Ovary (tissue), 9 donors: ENCODE measurements around the gene NRN1L. TPM values are rescaled to one million over a fixed set of nuclear protein-coding genes. Genes with fewer than 3 reads are reported as not detected.
"Not testable (repeated sequence)": the region's sequence is repeated elsewhere in the genome, so short reads cannot be mapped to it uniquely, and the experiment has no call there.

Experiments used
- DNase-seq, 5 donors: peaks; one replicate each; pipeline ENCODE4 v3.0.0-alpha.2; 2019 to 2020
- H3K27ac ChIP-seq, 2 donors: fragments of 200-600 bp; one replicate each; pipeline versions ENCODE4 v1.5.1 to v1.8.0; 2019 to 2022
- H3K27me3 ChIP-seq: fragments of 200-600 bp; one replicate; pipeline ENCODE4 v1.8.0; 2022
- H3K36me3 ChIP-seq: fragments of 200-600 bp; sonication (generic); one replicate; pipeline ENCODE4 v1.5.1; 2019
- H3K4me1 ChIP-seq: one replicate; pipeline ENCODE4 v1.8.1; 2013; ENCODE audit warnings: mild to moderate bottlenecking, moderate library complexity; ENCODE audit not compliant: insufficient read depth
- H3K4me3 ChIP-seq: fragments of 200-600 bp; sonication (generic); one replicate; pipeline ENCODE4 v1.5.1; 2017
- H3K9me3 ChIP-seq, 2 donors: fragments of 200-600 bp in 1 of 2; sonication (generic) in 1 of 2; one replicate each; pipeline versions ENCODE4 v1.5.1 to v1.8.1; 2013 to 2019; ENCODE audit warnings: mild to moderate bottlenecking in 1 of 2, moderate library complexity in 1 of 2
- CTCF ChIP-seq, 3 donors: fragments of 450-650 bp in 2 of 3; fragments of 200-600 bp in 1 of 3; IDR thresholded peaks; one replicate each; pipeline versions ENCODE4 v1.5.1 to v1.8.0; 2016 to 2022; ENCODE audit warnings: antibody characterized with exemption in 3 of 3, mild to moderate bottlenecking in 1 of 3
- EP300 ChIP-seq: sonication (generic); formaldehyde crosslinking; IDR thresholded peaks from one replicate; pipeline ENCODE4 v1.6.1; 2017; ENCODE audit warnings: antibody characterized with exemption
- POLR2A ChIP-seq: fragments of 450-650 bp; IDR thresholded peaks from one replicate; pipeline ENCODE4 v1.6.1; 2017; ENCODE audit warnings: antibody characterized with exemption, mild to moderate bottlenecking, moderate library complexity
- WGBS, 3 donors: extraction: QIAGEN DNeasy Blood & Tissue Kit in 1 of 3; methylation state at CpG; one replicate each; pipeline versions ENCODE4 v1.1.5 to v1.1.7; 2013 to 2017; 5-methylcytosine and 5-hydroxymethylcytosine counted together
- intact Hi-C, 4 donors: fragments of 100-400 bp; cut with DNase I; formaldehyde crosslinking; loops; one replicate each; pipeline versions ENCODE4 v1.11.0 to v1.15.1; 2022 to 2023
- polyA plus RNA-seq, 2 donors: library from polyadenylated mRNA; stranded (reverse); fragments of 200-250 nt in 1 of 2; fragments of 350-450 nt in 1 of 2; fragmentation: Illumina TruSeq in 1 of 2; extraction: RNeasy Lipid Tissue Mini Kit (QIAGEN cat#74804) in 1 of 2; gene quantifications; one replicate each; pipeline ENCODE4 v1.2.3, GENCODE V29; 2013 to 2014
- total RNA-seq, 7 donors: library from RNA; depleted of rRNA in 2 of 7; stranded (reverse); fragments of >200 nt in 2 of 7; fragmentation: NEBNext Ultra II Directional in 3 of 7; extraction: Animal tissue kit (Norgen Biotek cat#: 25700) in 3 of 7; gene quantifications; one replicate each; pipeline versions ENCODE4 v1.1.0 to v1.2.4, GENCODE V29; 2016 to 2023
- donor health status: DM: no; HTN: no; CAD: no; lungs with moderate emphysema.
- donor health status: DM: no; HTN: no; CAD: no.
- donor health status: Bipolar disorder and iron deficiency.
- donor health status: DM: yes; HTN: yes; CAD: no.
- donor health status: DM: no; HTN: no; CAD: no.
- donor health status: DM: yes; HTN: yes; CAD: no.

Gene NRN1L
- total and polyA plus RNA-seq, 9 donors: 0.95 to 4.7 (median 2.6) TPM; not detected in 1

- no peak for DNase-seq
- TF ChIP-seq CTCF (IDR thresholded peaks at IDR 0.05) (no peak), POLR2A (no peak), EP300 (no peak)
- Histone ChIP-seq H3K4me1 (no peaks in the 10 kb centered on the region), H3K27me3 (no peaks in the 10 kb centered on the region), H3K4me3 (no peak overlapping the region), H3K9me3 (no peaks in the 10 kb centered on the region), H3K27ac (no peak overlapping the region), H3K36me3 (no peaks in the 10 kb centered on the region)
- WGBS, 3 donors: 93 to 94% (median 93%) methylated on average over 36 of the region's 36 CpGs
- intact Hi-C loops: no loop called here
These were observed 24.5 kb downstream of the NRN1L start for GRCh38 chr16:67909056-67909742.

GRCh38 chr16:67910158-67910557 lies 25.5 kb downstream of the NRN1L start:
- TF ChIP-seq EP300 (no peak), CTCF (IDR thresholded peaks at IDR 0.05) (no peak), POLR2A (no peak)
- intact Hi-C loops: no loop called here
- Histone ChIP-seq H3K9me3 (no peaks in the 10 kb centered on the region), H3K36me3 (no peaks in the 10 kb centered on the region), H3K4me1 (no peaks in the 10 kb centered on the region), H3K27me3 (no peaks in the 10 kb centered on the region), H3K4me3 (no peak overlapping the region), H3K27ac (no peak overlapping the region)
- no peak for DNase-seq
- 40 to 63% (median 52%) methylated on average over 2 of the region's 2 CpGs for WGBS, 3 donors

- TF ChIP-seq EP300: no peak
- no peak for TF ChIP-seq CTCF (IDR thresholded peaks at IDR 0.05)
- TF ChIP-seq POLR2A: no peak
- no peak for DNase-seq
- WGBS, 3 donors: 74 to 78% (median 74%) methylated on average over 7 of the region's 7 CpGs
- intact Hi-C loops: no loop called here
- peaks cover 6% of the 10 kb centered on the region for H3K4me1 ChIP-seq
- no peaks in the 10 kb centered on the region for H3K27me3 ChIP-seq
- no peak overlapping the region for H3K4me3 ChIP-seq
- H3K36me3 ChIP-seq: no peaks in the 10 kb centered on the region
- no peak overlapping the region for H3K27ac ChIP-seq
- H3K9me3 ChIP-seq: no peaks in the 10 kb centered on the region
These were observed 30.2 kb downstream of the NRN1L start for GRCh38 chr16:67914758-67915495.

GRCh38 chr16:67915496-67915769 lies 30.7 kb downstream of the NRN1L start:
- H3K27me3 ChIP-seq, H3K27ac ChIP-seq, H3K4me1 ChIP-seq, intact Hi-C loops, H3K36me3 ChIP-seq, H3K4me3 ChIP-seq, H3K9me3 ChIP-seq, DNase-seq: not testable (repeated sequence)
- 78% methylated on average over 1 to 2 of the region's 2 CpGs for whole genome bisulfite sequencing, 3 donors
